WERI-Rb-1 (cell line): Measurements from ENCODE around the gene AOPEP.

Source experiments
- DNase-seq: peaks from one replicate; pipeline ENCODE4 v3.0.0-alpha.2; 2020
- H3K27ac ChIP-seq: fragments of 250-450 bp; sonication (Bioruptor Pico); 2 replicates; pipeline ENCODE4 v1.5.1; 2020; ENCODE audit warnings: mild to moderate bottlenecking, moderate library complexity
- H3K27me3 ChIP-seq: fragments of 250-450 bp; sonication (Bioruptor Pico); 2 replicates; pipeline ENCODE4 v1.5.1; 2021; ENCODE audit warnings: mild to moderate bottlenecking, low read depth, moderate library complexity; ENCODE audit not compliant: insufficient read depth, severe bottlenecking
- H3K36me3 ChIP-seq: fragments of 250-450 bp; sonication (Bioruptor Pico); 2 replicates; pipeline ENCODE4 v1.5.1; 2020; ENCODE audit warnings: mild to moderate bottlenecking, moderate library complexity
- H3K4me3 ChIP-seq: 2 replicates; pipeline ENCODE4 v1.5.1; 2011; ENCODE audit warnings: low read depth, mild to moderate bottlenecking, control low read depth, low read length
- H3K9me3 ChIP-seq: fragments of 250-450 bp; sonication (Bioruptor Pico); 2 replicates; pipeline ENCODE4 v1.5.1; 2021; ENCODE audit warnings: mild to moderate bottlenecking, moderate library complexity; ENCODE audit not compliant: severe bottlenecking
- TF ChIP-seq, protein P1 (sequence below): IDR thresholded peaks from 2 replicates; pipeline ENCODE4 v1.5.1; 2011; ENCODE audit warnings: low read depth, mild to moderate bottlenecking, control low read depth, inconsistent platforms, low read length

The AOPEP gene

DNA sequence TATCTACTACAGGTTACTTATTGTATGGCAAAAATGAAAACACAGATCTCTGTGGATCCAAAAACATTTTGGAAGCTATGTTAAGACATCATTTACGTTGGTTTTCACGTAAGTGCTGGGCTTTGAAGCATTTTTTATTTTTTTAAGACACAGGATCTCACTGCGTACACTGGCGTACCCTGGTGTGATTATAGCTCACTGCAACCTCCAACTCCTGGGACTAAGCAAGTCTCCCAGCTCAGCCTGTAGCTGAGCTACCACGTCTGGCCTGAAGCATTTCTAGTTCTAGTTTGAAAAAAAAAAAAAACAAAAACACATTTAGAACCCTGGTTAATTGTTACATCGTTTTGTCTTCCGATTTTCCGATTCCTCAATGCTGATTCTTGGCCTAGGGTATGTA, 131.3 kb downstream of the AOPEP start:
- no peak overlapping the region for H3K4me3 ChIP-seq
- no peak overlapping the region for H3K27ac ChIP-seq
- DNase-seq: no peak
- peaks cover 9% of the 10 kb centered on the region for H3K9me3 ChIP-seq
- TF ChIP-seq, protein P1, sequence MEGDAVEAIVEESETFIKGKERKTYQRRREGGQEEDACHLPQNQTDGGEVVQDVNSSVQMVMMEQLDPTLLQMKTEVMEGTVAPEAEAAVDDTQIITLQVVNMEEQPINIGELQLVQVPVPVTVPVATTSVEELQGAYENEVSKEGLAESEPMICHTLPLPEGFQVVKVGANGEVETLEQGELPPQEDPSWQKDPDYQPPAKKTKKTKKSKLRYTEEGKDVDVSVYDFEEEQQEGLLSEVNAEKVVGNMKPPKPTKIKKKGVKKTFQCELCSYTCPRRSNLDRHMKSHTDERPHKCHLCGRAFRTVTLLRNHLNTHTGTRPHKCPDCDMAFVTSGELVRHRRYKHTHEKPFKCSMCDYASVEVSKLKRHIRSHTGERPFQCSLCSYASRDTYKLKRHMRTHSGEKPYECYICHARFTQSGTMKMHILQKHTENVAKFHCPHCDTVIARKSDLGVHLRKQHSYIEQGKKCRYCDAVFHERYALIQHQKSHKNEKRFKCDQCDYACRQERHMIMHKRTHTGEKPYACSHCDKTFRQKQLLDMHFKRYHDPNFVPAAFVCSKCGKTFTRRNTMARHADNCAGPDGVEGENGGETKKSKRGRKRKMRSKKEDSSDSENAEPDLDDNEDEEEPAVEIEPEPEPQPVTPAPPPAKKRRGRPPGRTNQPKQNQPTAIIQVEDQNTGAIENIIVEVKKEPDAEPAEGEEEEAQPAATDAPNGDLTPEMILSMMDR: no peak
- no peaks in the 10 kb centered on the region for H3K27me3 ChIP-seq
- H3K36me3 ChIP-seq: no peaks in the 10 kb centered on the region; the same call in 1 of the 2 replicates

DNA sequence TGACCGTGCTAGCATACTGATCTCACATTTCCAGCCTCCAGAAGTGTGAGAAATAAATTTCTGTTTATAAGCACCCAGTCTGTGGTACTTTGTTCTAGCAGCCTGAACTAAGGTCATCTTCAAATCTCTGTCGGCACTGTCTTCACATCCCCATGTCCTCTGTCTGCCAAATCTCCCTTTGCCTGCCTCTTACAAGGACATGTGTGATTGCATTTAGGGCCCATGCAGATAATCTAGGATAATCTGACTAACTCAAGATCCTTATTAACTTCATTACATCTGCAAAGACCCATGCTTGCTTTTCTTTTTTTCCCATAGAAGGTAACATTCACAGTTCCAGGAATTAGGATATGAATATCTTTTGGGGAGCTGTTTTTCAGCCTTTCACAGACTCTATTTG, 132.7 kb downstream of the AOPEP start:
- Histone ChIP-seq H3K27ac (0 out of 2 replicates have a peak overlapping the region, but pooled peaks have one; percentile 26), H3K36me3 (no peaks in the 10 kb centered on the region; the same call in 1 of the 2 replicates)
- TF ChIP-seq, protein P1: no peak

DNA sequence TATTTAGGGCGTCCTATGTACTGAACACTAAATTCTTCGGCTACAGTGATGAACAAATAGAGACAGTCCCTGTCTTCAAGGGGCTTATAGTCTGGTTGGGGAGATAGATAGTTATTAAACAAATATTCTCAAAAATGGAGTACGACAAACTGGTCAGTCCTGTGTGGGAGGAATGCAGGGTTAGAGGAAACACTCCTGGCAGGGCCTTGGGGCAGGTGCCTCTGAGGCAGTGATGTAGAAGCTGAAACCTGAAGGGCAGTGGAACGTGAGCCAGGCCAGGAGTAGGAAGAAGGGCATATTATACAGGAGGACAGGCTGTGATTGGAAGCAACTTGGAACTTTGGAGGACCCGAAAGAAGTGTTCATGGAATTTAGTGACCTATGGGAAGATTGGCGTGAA, 133.4 kb downstream of the AOPEP start:
- TF ChIP-seq, protein P1: no peak
- Histone ChIP-seq H3K4me3 (no peak overlapping the region), H3K27ac (no peak overlapping the region), H3K9me3 (peaks cover 9% of the 10 kb centered on the region), H3K27me3 (no peaks in the 10 kb centered on the region), H3K36me3 (no peaks in the 10 kb centered on the region; the same call in 1 of the 2 replicates)
- DNase-seq: no peak

More for the DNA sequence above, 132.7 kb downstream of the AOPEP start:
- H3K9me3 ChIP-seq: peaks cover 9% of the 10 kb centered on the region
- H3K4me3 ChIP-seq: no peak overlapping the region
- peak; percentile 70 for DNase-seq
- no peaks in the 10 kb centered on the region for H3K27me3 ChIP-seq

DNA sequence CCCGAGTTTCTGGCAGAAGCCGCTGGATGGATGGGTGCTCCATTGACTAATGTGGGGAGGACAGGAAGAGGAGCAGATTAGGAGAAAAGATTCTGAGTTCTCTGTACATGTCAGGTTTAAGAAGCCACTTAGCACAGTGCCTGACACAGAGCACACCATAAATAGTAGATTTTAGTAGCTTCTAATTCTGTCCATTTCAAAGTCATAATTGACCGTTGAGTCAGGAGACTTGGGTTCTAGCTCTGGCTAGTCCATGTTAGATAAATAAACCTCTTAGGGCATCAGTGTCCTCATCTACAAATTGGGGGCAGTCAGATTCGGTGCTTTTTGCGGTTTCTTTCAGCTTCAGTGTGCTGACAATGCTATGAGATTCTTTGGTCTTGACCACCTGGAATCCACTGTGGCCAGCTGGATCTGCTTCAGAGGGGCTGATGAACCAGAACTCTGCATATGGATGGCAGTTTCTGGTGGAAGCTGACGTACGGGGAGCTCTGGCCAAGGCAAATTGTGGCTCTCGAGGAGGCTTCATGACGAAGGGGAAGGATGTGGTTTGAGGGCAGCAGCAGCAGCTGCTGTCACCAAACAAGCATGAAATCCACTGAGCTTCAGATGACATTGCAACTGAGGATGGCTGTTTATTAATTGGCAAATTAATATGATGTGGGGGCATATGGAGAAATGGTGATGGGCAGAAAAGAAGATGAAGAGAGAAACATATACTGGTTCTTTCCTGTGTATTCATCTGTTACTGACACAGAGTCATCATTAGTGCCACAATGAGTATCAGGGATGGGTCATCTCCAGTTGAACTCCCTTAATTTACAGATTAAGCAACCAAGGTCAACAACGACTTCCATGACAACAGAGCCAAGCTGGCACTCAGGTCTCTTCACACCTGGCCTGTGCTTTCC, 134.4 kb downstream of the AOPEP start:
- no peaks in the 10 kb centered on the region; the same call in 1 of the 2 replicates for H3K36me3 ChIP-seq
- no peak for DNase-seq
- H3K27me3 ChIP-seq: no peaks in the 10 kb centered on the region
- H3K27ac ChIP-seq: no peak overlapping the region
- H3K9me3 ChIP-seq: peaks cover 9% of the 10 kb centered on the region
- TF ChIP-seq, protein P1: no peak
- no peak overlapping the region for H3K4me3 ChIP-seq

DNA sequence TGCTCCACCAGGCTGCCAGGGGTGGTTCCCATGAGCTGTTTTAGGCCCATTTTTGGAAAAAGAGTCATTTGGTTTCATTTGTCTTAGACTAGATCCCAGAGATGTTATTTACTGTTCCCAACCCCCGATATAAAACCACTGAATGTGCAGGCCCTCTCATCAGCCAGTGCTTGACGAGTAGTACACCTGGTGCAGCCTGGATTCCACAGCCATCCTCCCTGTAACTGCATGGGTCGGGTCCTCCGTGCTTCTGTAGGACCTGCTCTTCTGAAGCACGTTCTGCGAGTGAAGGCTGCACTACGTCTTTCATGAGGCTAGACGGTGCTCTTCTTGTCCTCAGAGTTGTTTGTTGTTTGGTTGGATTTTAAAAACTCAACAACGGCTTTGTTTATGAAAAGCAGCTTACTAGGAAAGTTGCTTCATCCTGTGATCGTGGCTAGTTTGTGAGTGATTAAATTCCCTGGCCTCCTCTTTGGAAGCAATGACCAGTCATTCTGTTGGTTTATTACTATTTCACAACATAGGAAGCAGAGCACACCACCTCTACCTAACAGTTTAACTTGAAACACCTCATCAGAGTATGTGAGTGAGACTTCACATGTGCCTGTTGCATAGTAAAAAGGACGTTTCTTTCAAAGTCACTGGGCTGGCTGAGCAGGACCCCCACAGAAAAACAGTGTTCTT, 135.2 kb downstream of the AOPEP start:
- no peaks in the 10 kb centered on the region for H3K27me3 ChIP-seq
- no peak overlapping the region for H3K4me3 ChIP-seq
- no peak overlapping the region for H3K27ac ChIP-seq
- no peaks in the 10 kb centered on the region; the same call in 1 of the 2 replicates for H3K36me3 ChIP-seq
- TF ChIP-seq, protein P1: no peak
- DNase-seq: no peak
- H3K9me3 ChIP-seq: peaks cover 9% of the 10 kb centered on the region
